22Rv1 (cell line): Measurements from ENCODE around the gene PACS1.

Source experiments
- H3K27ac ChIP-seq: fragments of 450-650 bp; 2 replicates; pipeline ENCODE4 v1.5.1; 2017
- ZFX ChIP-seq: fragments of 450-650 bp; IDR thresholded peaks from 2 replicates; pipeline ENCODE4 v1.6.1; 2017; ENCODE audit warnings: antibody characterized with exemption, borderline replicate concordance
- TF ChIP-seq, protein P1 (sequence below): fragments of 450-650 bp; IDR thresholded peaks from 2 replicates; pipeline ENCODE4 v1.5.1; 2017; ENCODE audit warnings: mild to moderate bottlenecking

PACS1 gene

DNA sequence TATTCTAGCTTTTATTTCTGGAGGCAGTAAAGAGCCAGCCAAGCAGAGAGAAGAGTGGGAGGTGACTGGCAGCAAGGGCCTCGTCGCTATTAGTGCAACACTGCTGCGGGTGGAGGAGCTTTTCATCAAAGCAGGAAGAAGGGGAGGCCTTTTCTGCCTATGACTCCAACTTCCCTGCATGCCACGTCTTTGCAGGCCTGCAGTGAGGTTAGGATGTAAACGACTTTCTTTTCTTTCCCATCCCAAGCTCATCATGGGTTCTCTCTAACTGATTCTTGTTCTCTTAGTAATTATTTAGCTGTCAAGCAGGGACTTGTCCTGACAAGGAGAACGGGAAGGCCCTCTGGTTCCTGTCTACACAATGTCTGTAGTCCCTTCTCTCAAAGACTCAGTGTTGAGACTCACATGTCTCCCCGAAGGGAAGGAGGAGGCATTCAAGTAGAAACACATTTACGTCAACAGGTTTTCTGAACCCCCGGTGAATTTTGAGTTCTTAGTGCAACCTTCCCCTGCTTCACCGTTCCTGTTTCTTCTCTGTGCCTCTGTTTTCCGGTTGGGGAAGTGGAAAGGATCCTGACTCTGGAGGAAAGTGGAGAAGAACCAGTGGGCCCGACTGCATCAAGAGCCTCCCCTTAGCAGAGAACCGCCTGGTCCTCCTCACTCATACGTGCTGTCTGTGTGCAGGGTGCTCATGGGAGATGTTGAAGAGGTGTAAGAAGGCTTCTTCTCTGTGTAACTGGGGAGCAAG is 56.9 kb downstream of the PACS1 start:
- TF ChIP-seq ZFX = no peak
- TF ChIP-seq, protein P1, sequence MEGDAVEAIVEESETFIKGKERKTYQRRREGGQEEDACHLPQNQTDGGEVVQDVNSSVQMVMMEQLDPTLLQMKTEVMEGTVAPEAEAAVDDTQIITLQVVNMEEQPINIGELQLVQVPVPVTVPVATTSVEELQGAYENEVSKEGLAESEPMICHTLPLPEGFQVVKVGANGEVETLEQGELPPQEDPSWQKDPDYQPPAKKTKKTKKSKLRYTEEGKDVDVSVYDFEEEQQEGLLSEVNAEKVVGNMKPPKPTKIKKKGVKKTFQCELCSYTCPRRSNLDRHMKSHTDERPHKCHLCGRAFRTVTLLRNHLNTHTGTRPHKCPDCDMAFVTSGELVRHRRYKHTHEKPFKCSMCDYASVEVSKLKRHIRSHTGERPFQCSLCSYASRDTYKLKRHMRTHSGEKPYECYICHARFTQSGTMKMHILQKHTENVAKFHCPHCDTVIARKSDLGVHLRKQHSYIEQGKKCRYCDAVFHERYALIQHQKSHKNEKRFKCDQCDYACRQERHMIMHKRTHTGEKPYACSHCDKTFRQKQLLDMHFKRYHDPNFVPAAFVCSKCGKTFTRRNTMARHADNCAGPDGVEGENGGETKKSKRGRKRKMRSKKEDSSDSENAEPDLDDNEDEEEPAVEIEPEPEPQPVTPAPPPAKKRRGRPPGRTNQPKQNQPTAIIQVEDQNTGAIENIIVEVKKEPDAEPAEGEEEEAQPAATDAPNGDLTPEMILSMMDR = 0 out of 2 replicates have a peak, but pooled peaks have one; percentile 11
- H3K27ac ChIP-seq = peak overlapping the region; percentile 69

DNA sequence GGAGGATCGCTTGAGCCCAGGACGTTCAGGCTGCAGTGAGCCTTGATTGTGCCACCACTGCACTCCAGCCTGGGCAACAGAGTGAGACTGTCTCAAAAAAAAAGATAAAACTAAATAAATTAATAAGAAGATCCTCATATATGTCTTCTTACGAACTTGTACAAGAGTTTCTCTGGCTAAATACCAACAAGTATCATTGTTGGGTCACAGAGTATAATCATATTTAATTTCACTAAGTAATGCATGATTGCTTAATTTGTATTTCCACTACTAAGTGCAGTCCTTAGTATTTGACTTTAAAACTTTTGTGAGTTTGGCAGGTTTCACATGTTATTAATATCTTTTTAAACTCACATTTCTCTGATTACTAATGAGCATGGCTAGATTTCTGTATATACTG is 60.9 kb downstream of the PACS1 start:
- H3K27ac ChIP-seq = no peak overlapping the region

DNA sequence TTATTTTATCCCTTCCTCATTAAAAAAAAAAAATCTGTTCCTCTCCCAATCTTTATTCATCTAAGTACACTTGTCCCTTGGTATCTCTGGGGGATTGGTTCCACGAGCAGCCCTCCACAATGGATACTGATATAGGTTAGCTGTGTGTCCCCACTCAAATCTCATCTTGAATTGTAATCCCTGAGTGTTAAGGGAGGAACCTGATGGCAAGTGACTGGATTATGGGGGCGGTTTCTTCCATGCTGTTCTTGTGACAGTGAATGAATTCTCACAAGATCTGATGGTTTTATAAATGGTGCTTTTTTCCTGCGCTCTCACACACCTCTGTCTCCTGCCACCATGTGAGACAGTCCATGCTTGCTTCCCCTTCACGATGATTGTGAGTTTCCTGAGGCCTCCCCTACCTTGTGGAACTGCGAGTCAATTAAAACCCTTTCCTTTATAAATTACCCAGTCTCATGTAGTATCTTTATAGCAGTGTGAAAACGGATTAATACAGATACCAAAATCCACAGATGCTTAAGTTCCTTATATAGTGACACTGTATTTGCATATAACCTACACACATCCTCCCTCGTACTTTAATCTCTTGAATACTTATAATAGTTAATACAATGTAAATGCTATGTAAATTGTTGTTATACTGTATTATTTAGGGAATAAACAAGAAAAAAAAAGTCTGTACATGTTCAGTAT is 62.0 kb downstream of the PACS1 start:
- H3K27ac ChIP-seq = no peak overlapping the region

More for the DNA sequence above, 60.9 kb downstream of the PACS1 start:
- no peak for TF ChIP-seq ZFX
- TF ChIP-seq, protein P1 = no peak

DNA sequence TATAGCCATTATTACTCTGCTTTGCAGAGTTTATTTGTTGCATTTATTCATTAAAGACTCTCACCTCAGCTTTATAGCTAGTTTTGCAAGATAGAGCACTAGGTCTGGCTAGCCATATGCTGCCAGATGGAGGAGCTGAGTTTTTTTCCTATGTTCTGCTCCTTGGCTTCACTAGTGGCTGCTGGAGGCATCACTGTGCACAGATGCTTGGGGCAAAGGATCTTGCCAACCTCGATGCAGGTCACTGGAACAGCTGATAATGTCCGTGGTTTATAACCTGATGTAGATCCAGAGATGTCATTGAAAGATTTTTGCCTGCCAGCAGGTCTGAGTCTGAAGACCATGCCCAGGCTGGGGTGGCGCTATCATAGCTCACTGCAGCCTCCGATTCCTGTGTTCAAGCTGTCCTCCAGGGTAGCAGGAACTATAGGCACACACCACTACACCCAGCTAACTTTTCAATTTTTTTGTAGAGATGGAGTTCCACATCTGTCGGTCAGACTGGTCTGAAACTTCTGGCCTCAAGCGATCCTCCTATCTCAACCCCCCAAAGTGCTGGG is 63.2 kb downstream of the PACS1 start:
- no peak overlapping the region for H3K27ac ChIP-seq
- TF ChIP-seq, protein P1 = no peak
- no peak for TF ChIP-seq ZFX

More for the DNA sequence above, 62.0 kb downstream of the PACS1 start:
- TF ChIP-seq, protein P1 = no peak
- no peak for TF ChIP-seq ZFX

DNA sequence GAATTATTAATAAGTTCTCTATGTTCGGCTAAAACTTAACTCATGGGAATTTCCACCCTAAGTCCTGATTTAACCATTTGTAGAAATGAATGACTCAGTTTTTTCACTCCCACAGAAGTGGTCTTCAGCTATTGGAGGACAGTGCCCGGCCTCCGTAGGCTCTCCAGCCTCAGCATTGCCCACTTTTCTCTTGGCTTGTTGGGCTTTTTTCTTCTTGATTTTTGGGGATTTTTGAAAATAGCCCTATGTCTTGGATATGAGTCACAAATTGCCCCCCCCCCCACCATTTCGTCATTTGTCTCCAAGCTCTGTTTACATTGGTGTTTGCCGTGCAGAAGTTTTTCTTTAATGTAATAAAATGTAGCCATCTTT is 66.7 kb downstream of the PACS1 start:
- TF ChIP-seq, protein P1 = no peak
- TF ChIP-seq ZFX = no peak

DNA sequence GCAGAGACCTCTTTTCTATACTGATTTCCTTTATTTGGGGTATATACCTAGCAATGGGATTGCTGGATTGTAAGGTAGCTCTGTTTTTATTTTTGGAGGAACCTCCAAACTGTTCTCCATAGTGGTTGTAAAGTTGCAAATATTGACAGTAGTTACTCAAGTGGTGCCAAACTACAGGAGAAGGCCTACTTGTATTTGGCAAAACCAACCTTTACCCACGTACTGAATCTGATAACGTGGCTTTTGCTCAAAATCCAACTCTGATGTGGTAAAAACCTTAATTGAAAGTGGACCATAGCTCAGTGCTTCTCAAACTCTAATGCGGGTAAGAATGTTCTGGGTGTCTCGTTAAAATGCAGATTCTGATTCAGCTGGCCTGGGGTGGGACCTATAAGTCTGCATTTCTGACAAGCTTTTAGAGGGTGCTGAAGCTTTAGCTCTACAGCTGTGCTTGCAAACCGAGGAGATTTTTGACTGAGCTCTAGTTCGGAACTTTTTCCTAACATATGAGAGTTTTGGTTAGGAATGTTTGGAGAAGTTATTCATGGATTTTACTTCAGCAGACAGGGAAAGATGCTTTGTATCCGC is 69.8 kb downstream of the PACS1 start:
- TF ChIP-seq, protein P1 = no peak
- TF ChIP-seq ZFX = no peak
- no peak overlapping the region for H3K27ac ChIP-seq

More for the DNA sequence above, 66.7 kb downstream of the PACS1 start:
- no peak overlapping the region for H3K27ac ChIP-seq
